ENCODE measurements around the gene SAMD1.

SAMD1 gene

DNA sequence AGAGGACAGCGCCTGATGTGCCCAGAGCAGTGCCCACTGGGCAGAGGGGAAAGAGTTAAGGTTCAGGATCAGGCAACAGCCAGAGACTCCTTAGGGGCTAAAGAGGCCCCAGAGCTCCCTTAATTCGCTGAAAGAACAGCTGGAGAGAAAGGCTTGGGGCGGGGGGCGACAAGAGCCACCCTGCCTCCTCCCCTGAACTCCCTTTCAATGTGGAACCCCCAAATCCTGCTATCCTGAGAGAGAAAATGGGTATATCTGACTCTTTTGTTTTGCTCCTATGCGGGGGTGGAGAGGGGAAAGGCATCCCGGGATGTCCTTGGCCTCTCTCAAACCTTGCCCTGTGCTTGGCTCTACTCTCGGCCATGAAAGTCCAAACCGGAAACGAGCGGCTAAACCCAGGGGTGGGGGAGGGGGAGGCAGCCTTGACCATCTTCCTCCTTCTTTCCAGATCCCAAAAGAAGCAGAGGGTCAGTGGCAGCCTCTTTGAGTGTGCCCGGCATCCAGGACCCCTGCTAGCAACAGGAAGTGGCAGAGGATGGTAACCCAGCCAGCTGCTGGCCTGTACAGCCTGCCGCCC lies 22.3 kb upstream of the SAMD1 start:
- DNase-seq: no peak

DNA sequence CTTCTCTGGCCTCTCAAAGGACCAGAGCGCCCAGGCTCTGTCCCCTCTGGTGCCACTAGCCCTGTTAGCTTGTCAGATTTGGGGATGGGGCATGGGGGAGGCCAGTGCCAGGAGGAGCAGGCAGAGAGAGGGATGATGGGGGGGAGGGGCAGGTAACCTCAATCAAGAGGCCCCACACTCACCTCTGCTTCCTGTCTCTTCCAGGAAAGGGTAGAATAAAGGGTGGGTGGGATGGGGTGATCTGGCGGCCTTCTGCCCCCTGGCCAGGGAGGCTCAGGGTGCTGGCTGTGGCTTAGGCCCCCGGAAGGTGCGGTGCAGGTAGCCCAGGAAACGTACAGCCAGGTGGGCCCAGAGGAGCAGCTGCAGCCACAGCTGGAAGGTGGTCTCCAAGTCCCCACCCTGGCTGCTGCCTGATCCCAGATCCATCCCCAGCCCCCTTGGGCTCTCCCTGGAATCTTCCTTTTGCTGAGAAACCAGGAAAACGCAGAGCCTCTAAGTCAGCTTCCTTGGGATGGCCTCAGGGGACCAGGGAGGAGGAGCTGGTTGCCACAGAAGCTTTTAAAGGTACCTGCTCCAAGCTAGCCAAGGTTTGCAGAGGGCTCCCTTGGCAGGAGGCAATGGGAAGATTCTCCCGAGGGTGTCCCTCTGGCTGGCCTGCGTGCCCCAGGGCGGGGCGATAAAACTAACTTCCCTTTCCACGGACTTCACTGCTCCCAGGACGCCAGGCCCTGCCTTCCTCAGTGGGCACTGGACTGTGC lies 21.7 kb upstream of the SAMD1 start:
- no peak for DNase-seq

DNA sequence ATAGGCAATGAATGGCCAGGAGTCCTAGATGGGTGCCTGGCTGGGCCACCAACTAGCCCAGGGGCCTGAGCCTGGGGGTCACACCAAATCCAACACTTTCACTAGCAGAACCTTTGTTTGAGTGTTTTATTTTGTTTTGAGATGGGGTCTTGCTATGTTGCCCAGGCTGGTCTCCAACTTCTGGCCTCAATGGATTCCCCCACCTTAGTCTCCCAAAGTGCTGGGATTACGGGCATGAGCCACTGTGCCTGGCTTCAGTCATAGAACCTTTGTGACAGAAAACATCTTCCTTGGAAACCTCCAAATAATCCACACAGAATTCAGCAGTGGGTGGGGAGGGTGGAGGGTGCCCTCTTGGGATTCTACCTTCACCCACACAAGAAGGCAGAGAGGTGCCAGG lies 20.9 kb upstream of the SAMD1 start:
- no peak for DNase-seq

DNA sequence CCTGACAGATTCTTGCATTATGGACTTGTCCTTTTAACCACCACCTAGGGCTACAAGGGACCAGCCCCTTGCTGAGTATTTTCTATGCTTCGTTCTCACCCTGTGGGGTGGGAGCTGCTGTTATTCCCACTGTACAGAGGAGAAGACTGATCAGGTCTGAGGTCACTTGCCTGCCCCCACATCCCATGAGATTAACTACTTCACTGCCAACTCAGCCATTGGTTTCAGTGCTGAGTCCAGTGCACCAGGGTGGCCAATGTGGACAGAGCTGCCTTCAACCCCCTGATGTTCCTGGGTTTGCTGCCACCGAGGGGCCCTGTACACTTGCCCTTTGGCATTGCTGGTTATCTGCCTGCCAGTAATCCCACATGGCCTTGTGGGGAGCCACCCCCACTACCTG lies 20.1 kb upstream of the SAMD1 start:
- DNase-seq: no peak

DNA sequence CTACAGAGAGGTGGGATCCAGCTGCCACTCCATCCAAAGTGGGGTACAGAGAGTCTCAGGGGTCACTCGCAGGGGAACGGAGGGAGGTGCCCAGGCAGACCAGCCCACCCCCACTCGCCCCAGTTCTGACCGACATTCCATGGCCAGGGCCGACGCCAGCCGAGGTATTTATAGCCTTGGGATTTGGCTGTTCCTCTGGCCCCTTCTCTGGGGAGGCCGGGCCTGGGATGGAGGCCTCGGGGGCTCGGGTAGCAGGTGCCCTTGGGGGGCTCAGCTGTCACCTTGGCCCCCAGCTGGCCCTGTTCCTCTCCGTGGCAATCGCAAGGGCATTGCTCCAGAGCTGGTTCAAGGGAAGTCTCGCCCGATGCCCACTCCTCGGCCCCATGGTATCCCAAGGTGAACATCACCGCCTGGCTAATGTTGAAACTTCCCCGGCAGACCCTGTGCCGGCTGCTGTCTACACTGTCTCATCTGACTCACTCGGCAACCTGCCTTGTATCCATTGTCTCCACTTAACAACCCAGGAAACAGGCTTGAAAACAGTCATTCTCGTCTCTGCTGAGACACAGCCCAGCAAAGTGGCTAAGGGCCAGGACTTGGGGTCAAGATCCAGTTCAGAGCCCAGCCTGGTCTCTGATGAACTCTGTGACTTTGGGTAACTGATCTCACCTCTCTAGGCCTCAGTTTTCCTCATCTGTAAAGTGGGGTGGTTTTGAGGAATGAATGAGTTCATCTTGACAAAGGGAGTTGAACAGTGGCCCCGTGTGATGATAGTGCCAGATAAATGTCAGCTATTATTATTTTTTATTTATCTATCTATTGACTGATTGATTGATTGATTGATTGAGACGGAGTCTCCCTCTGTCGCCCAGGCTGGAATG lies 17.3 kb upstream of the SAMD1 start:
- DNase-seq: no peak

DNA sequence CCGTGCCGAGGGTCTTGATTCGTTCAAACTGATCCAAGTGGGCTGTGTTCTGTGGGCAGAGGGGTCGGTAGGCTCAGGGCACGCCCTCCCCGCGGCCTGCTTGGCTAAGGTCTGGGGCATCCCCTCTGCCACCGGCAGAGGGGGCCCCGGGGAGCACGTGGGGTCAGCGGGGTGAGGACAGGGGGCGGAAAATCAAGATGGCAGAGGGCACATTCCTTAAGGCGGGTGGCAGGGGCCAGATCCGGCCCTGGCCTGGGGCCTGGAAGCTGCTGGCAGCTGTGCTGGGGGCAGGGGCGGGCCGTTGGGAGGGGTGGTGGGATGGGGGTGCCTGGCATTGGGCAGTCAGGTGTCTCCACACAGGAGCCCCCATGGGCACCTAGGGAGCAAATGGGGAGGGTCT lies 16.3 kb upstream of the SAMD1 start:
- DNase-seq: no peak

DNA sequence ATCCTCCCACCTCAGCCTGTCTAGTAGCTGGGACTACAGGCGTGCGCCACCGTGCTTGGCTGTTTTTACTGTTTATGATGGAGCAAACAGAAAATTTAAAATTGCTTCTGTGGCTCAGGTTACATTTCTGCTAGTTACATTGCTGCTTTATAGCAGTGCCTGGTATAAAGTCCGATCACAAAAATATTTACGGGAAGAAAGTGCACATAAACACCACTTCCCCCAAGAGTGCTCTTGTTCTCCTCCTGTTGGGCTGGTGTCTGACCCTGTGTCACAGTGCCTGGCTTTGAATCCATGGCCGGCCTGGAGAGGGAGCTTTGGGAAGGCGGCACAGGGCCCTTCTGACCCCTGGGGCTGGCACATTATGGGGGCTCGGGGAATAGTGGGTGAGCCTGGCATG lies 15.1 kb upstream of the SAMD1 start:
- no peak for DNase-seq

DNA sequence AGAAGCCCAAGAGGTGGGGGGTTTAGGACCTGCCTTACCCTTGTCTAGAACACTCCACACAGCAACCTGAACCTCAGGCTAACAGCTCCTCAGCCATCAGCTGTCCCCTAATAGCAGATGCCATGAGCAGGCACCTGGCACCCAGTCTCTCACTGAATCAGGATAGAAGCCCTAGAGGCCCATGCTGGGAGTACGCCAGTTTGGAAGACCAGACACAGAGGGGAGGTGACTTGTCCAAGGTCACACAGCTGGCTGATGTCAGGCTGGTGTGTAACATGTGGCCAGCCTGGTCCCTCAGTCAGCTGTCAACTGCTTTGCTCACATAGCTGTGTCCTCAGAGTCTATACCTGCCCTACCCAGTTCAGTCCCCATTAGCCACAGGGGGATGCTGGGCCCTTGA lies 12.8 kb upstream of the SAMD1 start:
- no peak for DNase-seq

DNA sequence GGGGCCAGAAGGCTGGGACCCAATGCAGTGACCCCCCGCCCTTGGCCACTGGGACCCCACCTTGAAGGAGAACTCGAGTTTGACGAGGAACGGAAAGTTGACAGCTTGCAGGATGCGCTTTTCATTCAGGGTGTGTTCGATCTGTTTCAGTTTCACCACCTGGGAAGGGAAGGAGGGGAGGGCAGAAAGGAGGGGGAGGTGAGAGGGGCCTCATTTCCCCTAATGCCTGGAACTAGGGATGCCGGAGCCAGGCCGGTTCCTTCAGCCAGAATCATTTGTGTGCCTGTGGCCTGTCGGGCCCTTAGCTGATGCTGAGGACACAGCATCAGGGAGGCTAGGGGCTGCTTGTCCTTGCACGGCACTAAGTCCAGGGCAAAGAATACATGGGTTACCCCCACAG lies 12.2 kb upstream of the SAMD1 start:
- no peak for DNase-seq

DNA sequence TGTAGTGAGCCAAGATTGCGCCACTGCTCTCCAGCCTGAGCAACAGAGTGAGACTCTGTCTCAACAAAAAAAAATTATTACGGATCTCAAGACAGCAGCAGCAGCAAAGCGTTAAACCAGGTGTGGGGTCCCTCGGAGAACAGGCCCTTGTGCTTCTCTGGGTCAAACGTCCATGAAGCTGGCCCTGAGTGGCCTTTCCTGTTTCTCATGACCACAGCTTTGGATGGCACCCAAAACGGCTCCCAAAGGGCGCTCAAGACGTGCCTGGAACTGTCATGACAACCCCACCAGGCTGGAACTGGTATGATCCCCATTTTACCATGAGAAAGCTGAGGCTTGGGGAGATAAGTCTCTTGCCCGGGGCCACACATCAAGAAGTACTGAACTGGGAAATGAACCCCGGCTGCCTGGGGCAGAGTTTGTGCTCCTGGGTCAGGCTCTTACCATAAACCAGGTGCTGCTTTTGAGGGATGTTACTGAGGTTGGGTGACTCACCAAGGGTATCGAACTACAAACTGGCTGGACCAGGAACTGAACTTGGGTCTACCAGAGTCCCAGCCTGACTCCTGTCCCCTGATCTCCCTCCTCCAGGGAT lies 11.6 kb upstream of the SAMD1 start:
- no peak for DNase-seq

DNA sequence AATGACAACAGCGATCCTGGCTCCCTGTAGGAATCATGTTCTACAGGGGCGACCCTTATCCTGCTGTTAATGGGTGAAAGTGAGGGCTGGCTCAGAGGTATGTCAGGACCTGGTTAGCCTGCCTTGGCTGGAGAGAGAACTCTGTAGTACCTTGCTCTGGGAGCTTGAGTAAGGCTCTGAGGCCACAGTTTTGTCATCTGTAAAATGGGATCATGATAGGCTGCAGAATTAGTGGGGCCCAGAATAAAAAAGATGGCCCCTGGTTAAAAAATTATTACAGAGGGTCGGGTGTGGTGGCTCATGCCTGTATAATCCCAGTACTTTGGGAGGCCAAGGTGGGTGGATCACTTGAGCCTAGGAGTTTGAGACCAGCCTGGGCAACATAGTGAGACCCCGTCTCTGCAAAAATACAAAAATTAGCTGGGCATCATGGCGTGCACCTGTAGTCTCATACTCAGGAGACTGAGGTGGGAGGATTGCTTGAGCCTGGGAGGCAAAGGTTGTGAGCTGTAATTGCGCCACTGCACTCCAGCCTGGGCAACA lies 10.5 kb upstream of the SAMD1 start:
- no peak for DNase-seq

DNA sequence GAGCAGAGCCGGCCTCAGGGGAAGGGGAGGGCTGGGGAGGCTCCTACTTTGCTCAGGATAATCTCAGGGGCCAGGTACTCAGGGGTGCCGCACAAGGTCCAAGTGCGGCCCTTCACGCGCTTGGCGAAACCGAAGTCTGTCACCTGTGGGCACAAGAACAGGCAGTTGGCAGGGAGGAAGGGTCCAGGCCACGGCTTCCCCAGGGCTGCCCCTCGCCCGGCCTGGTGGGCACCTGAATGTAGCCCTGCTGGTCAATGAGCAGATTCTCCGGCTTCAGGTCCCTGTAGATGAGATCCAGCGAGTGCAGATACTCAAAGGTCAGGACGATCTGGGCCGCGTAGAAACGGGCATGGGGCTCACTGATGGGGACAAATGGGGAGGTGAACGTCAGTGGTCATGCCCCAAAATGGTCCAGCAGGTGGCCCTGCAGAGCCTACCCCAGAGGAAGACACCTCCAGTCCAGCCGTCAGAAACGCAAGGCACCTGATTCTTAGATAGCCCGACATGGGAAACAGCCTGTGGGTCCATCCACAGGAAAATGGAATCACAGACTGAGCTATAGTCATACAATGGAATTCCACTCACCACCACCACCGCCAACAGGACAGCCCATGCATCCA lies 7.1 kb upstream of the SAMD1 start:
- no peak for DNase-seq

DNA sequence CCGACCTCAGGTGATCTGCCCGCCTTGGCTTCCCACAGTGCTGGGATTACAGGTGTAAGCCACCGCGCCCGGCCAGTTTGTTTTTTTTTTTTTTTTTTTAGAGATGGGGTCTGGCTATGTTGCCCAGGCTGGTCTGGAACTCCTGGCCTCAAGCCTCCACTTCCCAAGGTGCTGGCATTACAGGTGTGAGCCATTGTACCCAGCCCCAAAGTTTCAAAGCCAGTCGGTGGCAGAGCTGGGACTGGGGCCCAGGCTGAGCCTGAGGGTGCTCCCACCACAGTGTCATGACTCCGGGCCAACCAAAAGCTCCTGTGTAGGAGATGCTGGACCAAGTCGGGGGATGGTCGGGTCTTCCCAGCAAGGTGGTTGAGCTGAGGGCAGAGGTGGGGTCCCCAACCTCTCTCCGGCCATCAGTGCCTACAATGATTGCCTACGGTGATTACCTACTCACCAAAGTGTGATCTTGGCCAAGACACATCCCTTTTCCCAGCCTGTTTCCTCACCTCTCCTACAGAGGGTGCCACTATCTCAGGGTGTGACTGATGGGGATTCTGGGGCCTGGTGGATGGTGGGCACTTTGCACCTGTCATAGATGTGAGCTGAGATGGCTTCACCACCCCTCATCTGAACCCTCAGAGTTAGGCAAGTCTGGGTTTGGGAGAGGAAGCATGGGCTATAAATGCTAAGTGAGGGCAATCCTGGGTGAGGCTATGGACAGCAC lies 5.9 kb upstream of the SAMD1 start:
- DNase-seq: no peak

DNA sequence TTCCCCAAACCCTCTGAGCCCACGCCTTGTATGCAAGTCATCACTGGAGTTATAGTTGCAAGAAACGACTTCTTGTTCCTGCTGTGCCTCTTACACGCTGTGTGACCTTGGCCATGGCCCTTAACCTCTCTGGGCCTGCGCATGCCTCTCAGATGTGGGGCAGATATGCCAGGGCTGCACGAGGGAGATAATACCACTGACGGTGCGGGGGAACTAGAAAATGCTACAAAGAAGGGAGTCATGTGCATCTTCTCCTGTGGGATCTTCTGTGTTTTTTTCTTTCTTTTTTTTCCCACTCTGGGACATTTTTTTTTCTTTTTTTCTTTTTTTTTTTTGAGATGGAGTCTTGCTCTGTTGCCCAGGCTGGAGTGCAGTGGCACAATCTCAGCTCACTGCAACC lies 4.3 kb upstream of the SAMD1 start:
- no peak for DNase-seq

DNA sequence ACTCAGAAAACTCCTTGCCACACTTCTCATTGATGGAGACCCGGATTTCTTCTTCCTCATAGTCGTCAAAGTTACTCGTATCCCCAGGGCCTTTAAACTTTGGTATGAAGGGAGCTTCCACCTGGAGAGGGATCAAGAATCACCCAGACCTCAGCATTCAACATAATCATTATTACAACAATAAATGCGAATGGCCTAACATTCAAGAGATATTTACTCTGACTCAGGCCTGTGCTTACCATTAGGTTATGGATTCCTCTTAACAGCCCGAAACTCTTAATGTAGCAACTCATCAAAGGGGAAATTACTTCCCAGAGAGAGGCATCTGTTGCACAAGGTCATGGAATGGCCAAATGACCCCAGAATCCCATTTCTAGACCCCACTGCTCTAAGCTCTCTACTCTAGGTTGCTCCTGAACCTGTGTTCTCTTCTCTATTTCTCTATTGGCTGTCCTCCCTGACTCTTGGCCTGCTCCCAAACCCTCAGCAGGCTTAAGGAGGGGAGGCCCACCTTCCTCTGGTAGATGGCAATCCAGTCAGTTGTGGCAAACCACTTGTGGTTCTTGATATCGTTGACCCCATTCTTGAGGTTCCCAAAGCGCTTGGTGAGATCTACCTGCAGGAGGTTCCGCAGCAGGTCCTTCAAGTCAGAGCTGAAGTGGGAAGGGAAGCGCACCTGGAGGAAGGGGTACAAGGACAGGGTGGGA lies 2.7 kb upstream of the SAMD1 start:
- DNase-seq: no peak

DNA sequence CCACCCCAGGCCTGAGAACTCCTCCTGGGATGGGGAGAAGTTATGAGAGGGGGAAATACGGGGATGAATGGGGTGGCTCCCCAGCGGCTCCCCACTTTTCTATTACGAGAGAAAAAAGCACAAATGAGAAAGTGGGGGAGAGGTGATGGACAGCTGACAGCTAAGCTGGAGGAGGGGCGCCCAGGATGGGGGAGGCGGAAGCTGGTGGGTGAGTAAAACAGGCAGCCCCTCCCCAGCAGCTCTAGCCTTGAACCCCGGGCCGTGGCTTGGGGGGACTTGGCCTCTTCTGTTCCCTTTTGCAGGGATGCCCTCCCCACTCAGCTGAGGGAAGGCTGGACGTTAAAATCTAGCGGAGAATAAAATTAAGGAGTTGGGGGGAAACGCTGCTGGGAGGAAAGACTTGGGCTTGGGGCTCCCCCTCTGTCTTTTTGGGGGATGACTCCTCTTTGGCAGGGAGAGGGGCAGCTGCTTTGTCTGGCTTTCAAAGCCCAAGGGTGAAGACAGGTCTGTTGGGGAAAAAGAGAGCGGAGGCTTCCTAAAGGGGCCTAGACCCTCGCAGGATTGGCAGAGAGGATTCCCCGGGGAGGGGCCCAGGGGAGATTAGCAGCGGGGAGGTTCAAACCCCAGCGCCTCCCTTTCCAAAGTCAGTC lies 1.4 kb upstream of the SAMD1 start:
- peak; percentile 39 for DNase-seq

DNA sequence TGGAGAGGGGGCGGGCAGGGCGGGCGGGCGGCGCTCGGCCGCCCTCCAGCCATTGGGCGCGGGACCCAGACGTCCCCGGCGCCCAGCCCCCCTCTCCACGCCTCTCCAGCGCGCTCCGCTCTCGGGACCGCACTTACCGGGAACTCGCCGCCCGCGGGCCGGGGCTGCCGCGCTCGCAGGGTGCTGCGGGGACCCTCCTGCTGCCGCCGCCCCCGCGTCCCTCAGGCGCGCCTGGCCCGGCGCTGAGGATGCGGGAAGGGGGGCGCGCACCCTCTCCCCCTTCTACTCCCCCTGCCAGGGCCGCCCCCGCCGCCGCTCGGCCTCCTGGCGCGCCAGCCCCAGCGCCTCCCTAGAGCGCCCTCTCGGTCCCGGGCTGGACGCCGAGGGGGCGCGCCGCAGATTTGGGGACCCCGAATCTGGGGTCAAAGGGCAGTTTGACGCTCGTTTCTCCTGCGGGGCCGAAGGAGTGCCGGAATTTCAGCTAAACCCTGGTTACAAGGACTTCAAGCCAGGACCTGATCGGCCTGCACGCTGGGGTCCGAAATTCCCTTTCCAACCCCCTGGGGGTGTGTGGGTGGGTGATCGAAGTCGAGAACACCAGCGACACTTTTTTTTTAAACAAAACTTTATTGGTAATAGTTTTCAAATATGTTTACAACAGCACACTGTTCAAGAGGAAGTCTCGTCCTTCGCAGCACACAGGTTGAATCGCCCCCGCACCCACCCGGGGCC lies 696 bp upstream of the SAMD1 start:
- DNase-seq: peak; percentile 73

DNA sequence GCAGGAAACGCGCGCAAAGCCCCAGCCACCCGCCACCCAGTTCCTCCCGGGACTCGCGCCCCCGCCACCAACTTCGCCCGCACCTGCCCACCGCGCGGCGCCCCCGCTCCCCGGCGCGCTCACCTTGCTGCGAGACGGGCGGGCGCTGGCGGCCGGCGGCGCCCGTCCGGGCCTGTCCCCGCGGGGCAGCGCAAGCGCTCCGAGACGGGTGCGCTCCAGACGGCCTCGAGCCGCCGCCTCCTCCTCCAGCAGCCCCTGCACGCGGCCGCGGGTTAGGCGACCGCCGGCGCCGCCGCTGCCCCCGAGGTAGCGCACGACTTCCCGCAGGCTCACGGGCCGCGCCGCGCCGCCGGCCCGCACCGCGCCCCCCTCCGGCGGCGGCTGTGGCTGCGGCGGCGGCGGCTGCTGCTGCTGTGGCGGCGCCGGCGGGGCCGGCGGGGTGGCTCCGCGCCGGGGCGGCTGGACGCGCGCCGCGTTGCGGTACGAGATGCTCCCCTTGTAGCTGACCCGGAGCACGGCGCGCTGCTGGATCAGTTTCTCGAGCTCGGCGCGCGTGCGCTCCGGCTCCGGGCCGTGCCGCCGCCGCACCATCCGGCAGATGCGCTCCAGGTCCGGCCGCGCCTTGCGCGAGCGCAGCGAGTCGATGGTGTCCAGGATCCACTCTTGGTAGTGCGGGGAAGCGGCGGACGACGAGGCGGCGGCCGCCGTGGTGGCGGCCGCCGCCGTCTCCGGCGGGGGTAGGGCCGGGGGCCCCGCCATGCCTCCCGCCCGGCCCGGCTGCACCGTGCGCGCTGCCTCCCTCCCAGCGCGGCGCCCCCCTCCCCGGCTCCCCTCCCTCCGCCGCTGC lies 666 bp downstream of the SAMD1 start:
- peak; percentile 57 for DNase-seq

DNA sequence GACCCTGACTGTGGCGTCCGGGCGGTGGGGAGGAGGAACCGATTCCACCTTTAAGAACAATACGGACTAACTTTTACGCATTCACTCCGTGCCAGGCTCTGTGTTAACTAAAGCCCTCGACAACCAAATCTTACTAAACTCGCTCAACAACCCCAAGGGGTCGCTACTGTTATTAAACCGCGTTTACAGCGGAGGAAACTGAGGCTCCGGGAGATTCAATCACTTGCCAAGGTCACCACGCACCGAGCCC lies 1.2 kb downstream of the SAMD1 start:
- DNase-seq: no peak
